Tibial nerve (tissue), 4 donors: Measurements from ENCODE around the gene ZNF274. TPM values are rescaled to one million over a fixed set of nuclear protein-coding genes. Genes with fewer than 3 reads are reported as not detected.

Source experiments
- DNase-seq, 2 donors: peaks; one replicate each; pipeline ENCODE4 v3.0.0-alpha.2; 2019; ENCODE audit warnings: low spot score in 2 of 2
- H3K27ac ChIP-seq, 4 donors: fragments of 200-600 bp; sonication (generic) in 3 of 4; one replicate each; pipeline ENCODE4 v1.5.1; 2017 to 2019; ENCODE audit warnings: mild to moderate bottlenecking in 1 of 4
- H3K27me3 ChIP-seq, 2 donors: fragments of 200-600 bp; sonication (generic) in 1 of 2; one replicate each; pipeline versions ENCODE4 v1.5.1 to v1.6.0; 2017 to 2019
- H3K36me3 ChIP-seq, 3 donors: fragments of 200-600 bp; sonication (generic); one replicate each; pipeline ENCODE4 v1.5.1; 2018 to 2019
- H3K4me1 ChIP-seq, 4 donors: fragments of 200-600 bp; sonication (generic) in 3 of 4; one replicate each; pipeline ENCODE4 v1.5.1; 2017 to 2019
- H3K4me3 ChIP-seq, 4 donors: fragments of 200-600 bp; sonication (generic) in 3 of 4; one replicate each; pipeline ENCODE4 v1.5.1; 2017 to 2019; ENCODE audit warnings: mild to moderate bottlenecking in 1 of 4, moderate library complexity in 1 of 4
- H3K9me3 ChIP-seq, 4 donors: fragments of 200-600 bp; sonication (generic) in 3 of 4; one replicate each; pipeline ENCODE4 v1.5.1; 2017 to 2019
- EP300 ChIP-seq, 2 donors: sonication (generic); formaldehyde crosslinking; IDR thresholded peaks; one replicate each; pipeline ENCODE4 v1.6.1; 2017; ENCODE audit warnings: antibody characterized with exemption in 2 of 2, mild to moderate bottlenecking in 1 of 2
- POLR2A ChIP-seq, 2 donors: fragments of 450-650 bp; IDR thresholded peaks; one replicate each; pipeline ENCODE4 v1.6.1; 2017; ENCODE audit warnings: antibody characterized with exemption in 2 of 2, mild to moderate bottlenecking in 2 of 2, moderate library complexity in 2 of 2
- WGBS, 2 donors: methylation state at CpG; one replicate each; pipeline ENCODE4 v1.1.5; 2018; 5-methylcytosine and 5-hydroxymethylcytosine counted together
- total RNA-seq, 4 donors: library from RNA; depleted of rRNA; stranded (reverse); fragments of >200 nt; gene quantifications; one replicate each; pipeline ENCODE4 v1.1.0, GENCODE V29; 2016
- TF ChIP-seq, protein P1 (sequence below), 5 experiments: fragments of 200-600 bp in 3 of 5; fragments of 450-650 bp in 2 of 5; sonication (generic) in 3 of 5; IDR thresholded peaks; one replicate each; pipeline ENCODE4 v1.5.1; 2016 to 2019; ENCODE audit warnings: antibody characterized with exemption in 5 of 5, mild to moderate bottlenecking in 3 of 5, moderate library complexity in 2 of 5

ZNF274 gene
- total RNA-seq, 4 donors from 2014 or later: 27.3 to 38.8 (median 33.8) TPM

GRCh38 chr19:58227964-58228584, 45.2 kb downstream of the ZNF274 start:
- Histone ChIP-seq H3K4me3 (peak overlapping the region; percentile 62 to 81 (median 67)), H3K4me1 (peaks cover 0 to 13% (median 4%) of the 10 kb centered on the region in 4 donors), H3K27ac (peak overlapping the region; percentile 58 to 79 (median 74)), H3K27me3 (no peaks in the 10 kb centered on the region), H3K9me3 (peaks cover 0 to 97% (median 16%) of the 10 kb centered on the region in 4 donors), H3K36me3 (peaks cover 0 to 42% (median 6%) of the 10 kb centered on the region in 3 donors)
- no peak for DNase-seq
- WGBS, 2 donors: 10 to 12% methylated on average over 16 to 22 of the region's 23 CpGs
- no peak for TF ChIP-seq EP300 (IDR thresholded peaks at IDR 0.05)
- no peak for TF ChIP-seq POLR2A (IDR thresholded peaks at IDR 0.05)
- TF ChIP-seq, protein P1, sequence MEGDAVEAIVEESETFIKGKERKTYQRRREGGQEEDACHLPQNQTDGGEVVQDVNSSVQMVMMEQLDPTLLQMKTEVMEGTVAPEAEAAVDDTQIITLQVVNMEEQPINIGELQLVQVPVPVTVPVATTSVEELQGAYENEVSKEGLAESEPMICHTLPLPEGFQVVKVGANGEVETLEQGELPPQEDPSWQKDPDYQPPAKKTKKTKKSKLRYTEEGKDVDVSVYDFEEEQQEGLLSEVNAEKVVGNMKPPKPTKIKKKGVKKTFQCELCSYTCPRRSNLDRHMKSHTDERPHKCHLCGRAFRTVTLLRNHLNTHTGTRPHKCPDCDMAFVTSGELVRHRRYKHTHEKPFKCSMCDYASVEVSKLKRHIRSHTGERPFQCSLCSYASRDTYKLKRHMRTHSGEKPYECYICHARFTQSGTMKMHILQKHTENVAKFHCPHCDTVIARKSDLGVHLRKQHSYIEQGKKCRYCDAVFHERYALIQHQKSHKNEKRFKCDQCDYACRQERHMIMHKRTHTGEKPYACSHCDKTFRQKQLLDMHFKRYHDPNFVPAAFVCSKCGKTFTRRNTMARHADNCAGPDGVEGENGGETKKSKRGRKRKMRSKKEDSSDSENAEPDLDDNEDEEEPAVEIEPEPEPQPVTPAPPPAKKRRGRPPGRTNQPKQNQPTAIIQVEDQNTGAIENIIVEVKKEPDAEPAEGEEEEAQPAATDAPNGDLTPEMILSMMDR (IDR thresholded peaks at IDR 0.05): no peak

DNA sequence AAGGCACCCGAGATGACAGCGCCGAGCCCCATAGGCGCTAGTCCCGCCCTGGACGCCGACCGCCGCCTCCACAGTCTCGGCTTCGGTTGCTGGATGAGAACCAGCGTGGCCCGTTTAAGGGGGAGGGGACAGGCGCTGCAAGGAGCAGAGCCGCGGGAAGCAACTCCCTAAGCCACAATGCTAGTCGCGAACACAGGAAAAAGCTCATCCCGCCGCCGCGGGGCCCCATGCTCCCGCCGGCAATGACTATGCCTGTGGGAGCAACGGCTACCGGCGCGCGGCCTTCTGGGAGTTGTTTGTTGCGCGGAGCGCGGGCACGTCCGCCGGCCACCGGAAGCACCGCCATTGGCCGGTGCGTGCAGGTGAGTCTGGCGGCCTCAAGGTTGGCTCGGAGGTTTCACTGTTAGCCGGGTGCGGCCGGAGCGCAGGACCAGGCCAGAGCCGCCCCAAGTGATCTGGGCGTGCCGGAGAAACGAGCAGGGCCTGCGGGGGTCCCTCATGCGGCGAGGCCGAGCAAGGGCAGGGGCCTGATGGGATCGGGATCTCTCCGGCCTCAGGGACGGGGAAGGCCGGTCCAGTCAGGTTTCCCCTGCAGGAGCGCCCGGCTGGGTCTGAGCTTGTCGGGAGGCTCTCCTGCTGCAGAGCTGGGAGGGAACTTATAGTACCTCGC, 45.9 kb downstream of the ZNF274 start, which contains the start of gene ZNF544:
Gene ZNF544, plus strand, starts transcription at position 330 of the 670 bp plus-strand sequence. CDS start 15,110 bp downstream, outside the sequence.
- peaks cover 0 to 13% (median 4%) of the 10 kb centered on the region in 4 donors for H3K4me1 ChIP-seq
- TF ChIP-seq EP300 (IDR thresholded peaks at IDR 0.05): peak in 1 of 2 donors; percentile 56
- peak in 1 of 2 donors; percentile 25 for TF ChIP-seq POLR2A (IDR thresholded peaks at IDR 0.05)
- TF ChIP-seq, protein P1 (IDR thresholded peaks at IDR 0.05): no peak
- H3K4me3 ChIP-seq: peak within 1 kb of the TSS; percentile 62 to 81 (median 67)
- no peaks in the 10 kb centered on the region for H3K27me3 ChIP-seq
- WGBS, 2 donors: 1 to 2% methylated on average over 12 to 47 of the region's 62 CpGs
- H3K27ac ChIP-seq: peak within 1 kb of the TSS; percentile 58 to 79 (median 74)
- peak in 1 of 2 donors; percentile 9 for DNase-seq
- H3K9me3 ChIP-seq: peaks cover 0 to 97% (median 16%) of the 10 kb centered on the region in 4 donors
- peaks cover 0 to 48% (median 8%) of the 10 kb centered on the region in 3 donors for H3K36me3 ChIP-seq

DNA sequence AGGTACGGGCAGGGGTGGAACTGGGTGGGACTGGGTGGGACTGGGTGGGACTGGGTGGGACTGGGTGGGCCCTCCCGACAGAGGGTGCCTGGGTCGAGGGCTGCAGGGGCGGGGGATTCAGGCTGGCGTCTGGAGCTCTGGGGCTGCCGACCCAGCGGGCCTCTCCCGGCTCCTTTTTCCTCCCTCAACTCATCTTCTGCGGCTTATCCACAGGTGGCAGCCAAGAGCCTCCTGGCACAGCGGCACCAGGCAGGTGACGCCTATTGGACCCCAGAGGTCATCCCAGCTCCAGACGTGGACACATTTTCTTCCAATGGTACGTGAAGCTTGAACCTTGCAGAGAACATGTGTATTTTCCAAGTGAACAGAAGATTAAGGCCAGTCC, 46.4 kb downstream of the ZNF274 start:
- Histone ChIP-seq H3K27ac (peak overlapping the region in 1 of 4 donors; percentile 75), H3K4me1 (peaks cover 0 to 13% (median 4%) of the 10 kb centered on the region in 4 donors), H3K27me3 (no peaks in the 10 kb centered on the region), H3K9me3 (peaks cover 0 to 97% (median 15%) of the 10 kb centered on the region in 4 donors), H3K4me3 (peak overlapping the region; percentile 62 to 81 (median 67)), H3K36me3 (peaks cover 0 to 53% (median 8%) of the 10 kb centered on the region in 3 donors)
- TF ChIP-seq, protein P1 (IDR thresholded peaks at IDR 0.05): no peak
- TF ChIP-seq POLR2A (IDR thresholded peaks at IDR 0.05): no peak
- no peak for TF ChIP-seq EP300 (IDR thresholded peaks at IDR 0.05)
- WGBS, 2 donors: 15 to 17% methylated on average over 9 to 12 of the region's 13 CpGs
- no peak for DNase-seq

GRCh38 chr19:58237324-58237723, 54.5 kb downstream of the ZNF274 start:
- TF ChIP-seq EP300 (IDR thresholded peaks at IDR 0.05): no peak
- TF ChIP-seq POLR2A (IDR thresholded peaks at IDR 0.05): no peak
- TF ChIP-seq, protein P1 (IDR thresholded peaks at IDR 0.05): no peak
- WGBS, 2 donors: 98 to 99% methylated on average over 10 of the region's 10 CpGs
- Histone ChIP-seq H3K4me1 (no peaks in the 10 kb centered on the region), H3K27ac (no peak overlapping the region), H3K27me3 (no peaks in the 10 kb centered on the region), H3K36me3 (peaks cover 3 to 98% (median 27%) of the 10 kb centered on the region in 3 donors), H3K4me3 (no peak overlapping the region), H3K9me3 (peaks cover 5 to 99% (median 41%) of the 10 kb centered on the region in 4 donors)
- no peak for DNase-seq

- peaks cover 10 to 100% (median 69%) of the 10 kb centered on the region in 3 donors for H3K36me3 ChIP-seq
- H3K27me3 ChIP-seq: no peaks in the 10 kb centered on the region
- H3K27ac ChIP-seq: no peak overlapping the region
- peaks cover 6 to 100% (median 50%) of the 10 kb centered on the region in 4 donors for H3K9me3 ChIP-seq
- 94 to 99% methylated on average over 6 of the region's 6 CpGs for WGBS, 2 donors
- no peaks in the 10 kb centered on the region for H3K4me1 ChIP-seq
- no peak for DNase-seq
- TF ChIP-seq EP300 (IDR thresholded peaks at IDR 0.05) (no peak), POLR2A (IDR thresholded peaks at IDR 0.05) (no peak)
- TF ChIP-seq, protein P1 (IDR thresholded peaks at IDR 0.05): no peak
- H3K4me3 ChIP-seq: no peak overlapping the region
Measured at GRCh38 chr19:58243351-58243750, 60.5 kb downstream of the ZNF274 start.
